GM18870 (cell line): ENCODE measurements around the gene PLA2G3.

ENCODE experiments used
- ATAC-seq: cut with Tn5 transposase; IDR thresholded peaks from one replicate; pipeline ENCODE4 v1.9.1; 2021; ENCODE audit warnings: moderate library complexity; ENCODE audit not compliant: unreplicated experiment

PLA2G3 gene

GRCh38 chr22:31087744-31088215 is 52.5 kb downstream of the PLA2G3 start:
- no peak for ATAC-seq

- no peak for ATAC-seq
Observed at GRCh38 chr22:31086703-31087330, 53.5 kb downstream of the PLA2G3 start.

- ATAC-seq, result no peak
Observed at GRCh38 chr22:31085928-31086327, 54.4 kb downstream of the PLA2G3 start.

GRCh38 chr22:31085493-31085824 is 54.8 kb downstream of the PLA2G3 start:
- no peak for ATAC-seq

- ATAC-seq, result no peak
Observed at GRCh38 chr22:31084811-31085492, 55.4 kb downstream of the PLA2G3 start.
